NCI-H1105 treated with DMSO at 0.1 percent for 48 hours (cell line): ENCODE data around the gene PLS3.
A peak's percentile ranks its signal among the peaks of the same experiment; 100 is the strongest.

Experiments
- DNase-seq: peaks from one replicate; lab custom pipeline; 2025; lab: John Stamatoyannopoulos, UW

PLS3 gene

GRCh38 chrX:115571712-115572111, 10.7 kb downstream of the PLS3 start:
- no peak for DNase-seq

DNA sequence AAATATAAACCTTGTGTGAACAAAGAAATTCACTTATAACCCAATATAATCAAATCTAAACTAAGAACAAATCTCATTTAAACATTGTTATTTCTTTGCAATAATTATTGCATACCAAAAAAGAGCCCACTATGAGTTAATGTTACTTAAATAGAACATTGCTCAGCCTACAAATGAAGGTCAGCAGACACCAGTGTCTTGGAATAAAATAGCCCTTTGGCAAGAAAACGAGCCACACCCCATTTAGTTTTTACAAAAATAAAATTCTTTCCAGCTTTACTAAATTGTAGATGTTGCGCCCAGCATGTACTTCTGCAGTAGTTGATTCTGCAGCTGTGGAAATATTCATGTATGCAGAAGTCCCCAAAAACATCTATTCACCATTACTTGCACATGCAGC, 12.2 kb downstream of the PLS3 start:
- no peak for DNase-seq

GRCh38 chrX:115576676-115577075, 15.7 kb downstream of the PLS3 start:
- no peak for DNase-seq

- DNase-seq: no peak
Measured at GRCh38 chrX:115579327-115579726, 18.4 kb downstream of the PLS3 start.

- no peak for DNase-seq
Measured at GRCh38 chrX:115579786-115580294, 18.9 kb downstream of the PLS3 start.

DNA sequence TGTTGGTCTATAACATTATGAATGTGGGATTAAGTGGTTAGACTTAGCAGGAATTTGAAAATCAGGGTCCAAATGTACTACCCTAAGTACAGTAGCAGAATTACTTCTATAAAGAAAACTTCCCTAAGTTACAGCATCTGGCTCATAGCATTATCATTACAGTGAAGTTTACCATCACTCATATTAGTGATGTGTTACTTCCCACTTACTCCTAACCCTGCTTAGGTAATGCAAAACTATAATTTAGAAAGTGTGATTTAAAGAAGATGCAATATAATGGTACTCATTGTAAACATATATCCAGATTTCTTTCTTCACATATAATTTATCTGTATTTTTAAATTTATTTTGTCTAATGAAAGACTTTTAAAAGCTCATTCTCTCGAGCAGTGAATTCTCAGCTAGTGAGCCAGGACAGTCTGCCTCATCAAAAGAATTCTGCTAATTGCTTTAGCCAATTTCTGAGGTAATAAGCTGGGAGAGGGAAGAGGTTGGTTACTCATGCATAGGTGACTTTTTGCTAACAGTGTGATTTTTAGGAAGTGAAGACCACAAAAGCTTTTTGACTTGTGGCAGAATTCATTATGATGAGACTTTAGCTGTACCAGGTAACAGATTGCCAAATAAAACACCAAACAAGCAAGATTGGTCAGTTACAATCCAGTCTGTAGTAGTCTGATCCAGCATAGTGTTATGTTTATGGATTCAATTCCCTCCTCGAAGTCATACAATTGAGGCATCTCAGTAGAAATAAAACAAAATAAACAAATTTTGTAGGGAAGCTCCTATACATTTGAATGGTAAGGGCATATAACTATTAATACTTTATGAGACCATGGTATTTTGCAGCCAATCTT, 21.0 kb downstream of the PLS3 start:
- DNase-seq: no peak

- no peak for DNase-seq
Measured at GRCh38 chrX:115582616-115583495, 21.9 kb downstream of the PLS3 start.

DNA sequence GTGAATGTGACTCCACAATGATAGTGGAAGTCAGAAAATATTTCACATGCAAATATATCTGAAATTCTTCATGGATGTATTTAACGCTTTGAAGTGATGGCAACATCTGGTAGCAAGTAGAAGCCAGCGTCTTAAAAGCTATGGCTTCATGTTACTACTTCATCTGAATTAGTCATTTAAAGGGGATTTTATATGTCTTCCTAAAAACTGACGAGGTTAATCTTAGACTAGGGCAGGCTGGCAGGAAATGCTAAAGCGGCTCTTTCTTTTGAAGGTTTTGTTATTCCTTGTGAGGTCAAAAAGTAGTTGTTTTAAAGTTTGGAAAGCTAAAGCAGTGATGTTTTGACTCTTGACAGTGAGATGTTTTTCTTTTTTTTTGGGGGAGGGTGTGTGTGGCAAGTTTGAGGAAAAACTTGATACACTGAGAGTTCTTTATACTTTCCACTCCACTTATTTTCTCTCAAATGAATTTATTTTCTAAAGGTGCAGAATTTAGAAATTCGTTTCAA, 22.6 kb downstream of the PLS3 start:
- DNase-seq: no peak

DNA sequence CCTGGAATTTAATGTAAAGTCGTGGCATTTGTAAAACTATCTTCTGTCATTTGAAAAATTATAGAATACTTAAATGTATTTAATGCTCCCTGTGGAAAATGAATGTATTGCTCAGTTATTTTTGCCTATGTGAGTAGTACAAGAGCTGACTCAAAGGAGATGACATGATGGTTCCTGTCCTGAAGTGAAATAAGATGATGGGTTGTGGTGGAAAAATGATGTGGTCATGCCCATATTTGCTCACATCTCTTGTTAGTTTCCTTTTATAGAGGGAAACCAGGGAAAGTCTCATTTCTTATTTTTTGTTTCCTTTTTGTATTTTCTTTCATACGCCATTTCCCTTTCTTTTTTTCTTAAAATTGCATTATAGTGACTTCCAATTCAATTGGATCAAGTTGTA, 23.7 kb downstream of the PLS3 start:
- no peak for DNase-seq

- no peak for DNase-seq
Measured at GRCh38 chrX:115588179-115588578, 27.2 kb downstream of the PLS3 start.

DNA sequence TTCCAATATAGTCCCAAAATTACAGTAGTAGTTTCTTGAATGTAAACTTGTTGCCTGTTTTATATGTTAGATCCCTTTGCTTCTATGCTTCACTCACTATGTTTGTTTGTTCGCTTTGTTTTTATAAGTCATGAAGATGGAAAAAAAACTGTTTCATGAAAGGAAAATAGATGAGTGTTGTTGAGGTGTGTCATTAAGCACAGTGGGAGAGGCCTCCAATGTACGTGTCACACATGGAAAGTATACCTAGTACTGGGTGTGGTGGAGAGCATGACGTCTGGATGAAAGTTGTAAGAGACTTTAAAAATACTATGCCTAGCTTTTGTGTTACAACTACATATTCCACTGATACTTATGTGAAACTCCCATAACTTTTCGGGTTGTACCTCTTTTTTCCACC, 28.4 kb downstream of the PLS3 start:
- DNase-seq: no peak

DNA sequence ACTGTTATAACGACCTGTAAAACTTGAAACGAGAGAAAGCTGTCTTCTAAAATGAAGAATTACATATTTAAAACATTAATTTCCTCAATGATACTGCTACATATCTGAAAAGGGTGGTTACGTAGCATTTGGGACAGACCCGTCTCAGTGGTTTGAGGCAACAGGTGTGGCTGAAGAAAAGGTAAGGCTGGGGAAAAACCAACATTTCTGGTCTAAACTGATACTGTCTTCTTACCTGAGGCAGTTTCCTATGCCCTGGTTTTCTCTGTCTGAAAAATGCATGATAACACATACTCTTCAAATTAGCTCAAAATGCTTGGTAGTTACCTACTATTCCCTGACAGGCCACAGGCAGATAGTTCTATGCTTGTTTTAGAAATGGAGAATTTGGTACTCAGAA, 30.4 kb downstream of the PLS3 start:
- DNase-seq: no peak

- DNase-seq: no peak
Measured at GRCh38 chrX:115591856-115592842, 31.2 kb downstream of the PLS3 start.

GRCh38 chrX:115592997-115593734, 32.2 kb downstream of the PLS3 start:
- no peak for DNase-seq

DNA sequence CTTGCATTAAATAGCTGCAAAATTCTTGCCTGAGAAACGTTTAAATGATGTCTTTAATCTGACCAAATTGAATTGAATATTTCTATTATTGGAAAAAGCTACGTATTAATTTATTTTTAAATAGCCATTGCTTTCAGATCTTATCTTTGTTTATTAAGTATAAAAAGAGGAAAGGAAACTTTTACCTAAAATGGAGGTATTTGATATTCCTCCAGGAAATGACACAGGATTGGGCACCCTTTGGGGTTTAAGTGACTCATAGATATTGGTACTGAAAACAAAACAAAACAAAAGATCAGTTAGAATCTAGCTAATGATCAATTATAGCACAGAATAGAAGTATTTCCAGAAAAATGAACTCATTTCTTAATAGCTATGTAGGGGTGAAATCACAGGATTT, 34.1 kb downstream of the PLS3 start:
- DNase-seq: no peak

GRCh38 chrX:115598556-115598955, 37.6 kb downstream of the PLS3 start:
- no peak for DNase-seq

DNA sequence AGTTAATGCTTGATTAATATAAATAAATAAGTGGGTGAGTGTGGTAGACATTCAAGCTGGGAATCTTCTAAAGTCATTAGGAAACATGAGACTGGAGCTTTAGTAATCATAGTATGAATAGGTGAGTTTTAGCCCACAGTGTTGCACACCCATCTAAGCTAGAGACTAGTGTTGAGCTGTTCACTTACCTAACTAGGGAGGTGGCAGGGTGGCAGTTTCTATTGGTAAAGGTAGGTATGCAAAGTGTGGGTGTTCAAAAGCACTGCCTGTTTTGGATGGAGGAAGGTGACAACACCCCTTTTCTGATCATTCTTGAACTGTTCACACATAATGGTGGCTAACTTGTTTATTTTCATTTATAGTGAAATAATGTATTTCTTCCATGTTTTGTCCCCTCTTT, 41.3 kb downstream of the PLS3 start:
- DNase-seq: no peak

DNA sequence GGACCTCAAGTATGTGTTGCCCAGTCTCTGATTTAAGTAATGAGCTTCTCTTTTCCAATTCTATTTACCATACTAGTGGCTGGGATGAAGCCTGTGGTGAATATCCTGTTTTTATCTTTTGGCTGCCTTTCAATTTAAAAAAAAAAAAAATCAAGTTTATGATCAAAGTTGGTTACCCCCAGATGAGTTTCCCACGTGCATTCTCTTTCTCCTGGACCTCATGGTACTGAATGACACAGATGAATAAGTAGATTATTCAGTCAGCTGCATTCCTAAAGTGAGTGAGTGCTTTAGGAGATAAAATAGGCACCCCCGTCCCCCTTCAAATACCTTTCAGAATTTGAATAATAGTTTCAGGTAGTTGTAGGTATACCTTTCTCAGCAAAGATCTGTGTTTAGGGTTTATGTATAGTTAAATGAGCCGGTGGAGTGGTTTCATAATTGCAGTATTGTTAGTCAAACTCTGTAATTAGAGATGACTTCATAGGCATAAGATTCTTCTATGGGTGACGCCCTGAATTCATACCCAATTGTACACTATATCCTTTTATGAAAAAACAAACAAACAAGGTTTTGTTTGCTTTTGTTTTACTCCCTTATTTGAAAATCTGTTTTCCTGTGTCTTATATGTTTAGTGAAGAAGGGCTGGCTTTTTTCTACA, 41.9 kb downstream of the PLS3 start:
- peak; percentile 39 for DNase-seq

- DNase-seq: no peak
Measured at GRCh38 chrX:115603534-115604074, 42.6 kb downstream of the PLS3 start.

GRCh38 chrX:115606861-115607260, 45.9 kb downstream of the PLS3 start:
- DNase-seq: no peak
